IMR-90 (cell line): Measurements from ENCODE around the gene TGM5. TPM values are rescaled to one million over a fixed set of nuclear protein-coding genes. Genes with fewer than 3 reads are reported as not detected.

Experiments used
- ATAC-seq: fragments of 200-7000 bp; cut with Tn5 transposase; 2 replicates; pipeline ENCODE4 v1.9.1; 2020; ENCODE audit warnings: low read depth, mild to moderate bottlenecking, moderate library complexity
- BruUV-seq: library from RNA; stranded (reverse); fragments of 400-500 nt; replicated peaks from 2 replicates; lab custom pipeline; 2021; lab: Mats Ljungman, UMichigan
- CTCF ChIA-PET: fragments of 300-600 bp; formaldehyde crosslinking; extraction: SDS; loops from one replicate; lab custom pipeline; 2021; ENCODE audit warnings: antibody characterized with exemption; lab: Yijun Ruan, JAX
- POLR2A ChIA-PET: fragments of 300-600 bp; sonication (Branson Sonifier 250); formaldehyde crosslinking; loops from one replicate; lab custom pipeline; 2022; ENCODE audit warnings: antibody characterized with exemption; ENCODE audit not compliant: unreplicated experiment; lab: Charles Lee
- DNase-seq: peaks from one replicate; pipeline ENCODE4 v3.0.0; 2013
- H2AFZ ChIP-seq: replicated peaks from 2 replicates; pipeline ENCODE3; 2013; ENCODE audit warnings: low read length, mild to moderate bottlenecking; ENCODE audit not compliant: poor library complexity
- H2AK5ac ChIP-seq: 2 replicates; pipeline ENCODE4 v1.6.1; 2013; ENCODE audit warnings: low read depth, low read length, inconsistent platforms
- H2AK9ac ChIP-seq: replicated peaks from 2 replicates; pipeline ENCODE3; 2013; ENCODE audit warnings: mild to moderate bottlenecking, low read depth, low read length, moderate library complexity; ENCODE audit not compliant: poor library complexity
- H2BK120ac ChIP-seq: 2 replicates; pipeline ENCODE4 v1.6.1; 2013; ENCODE audit warnings: low read depth, low read length, inconsistent platforms
- H2BK15ac ChIP-seq: 3 replicates; pipeline ENCODE4 v1.6.1; 2013; ENCODE audit warnings: low read depth, low read length, inconsistent platforms
- H2BK20ac ChIP-seq: 2 replicates; pipeline ENCODE4 v1.6.1; 2013; ENCODE audit warnings: low read depth, mild to moderate bottlenecking, inconsistent platforms, low read length, moderate library complexity
- H2BK5ac ChIP-seq: 2 replicates; pipeline ENCODE4 v1.6.1; 2013; ENCODE audit warnings: mild to moderate bottlenecking, low read depth, low read length, inconsistent platforms; ENCODE audit not compliant: poor library complexity, severe bottlenecking
- H3K14ac ChIP-seq: replicated peaks from 2 replicates; pipeline ENCODE4 v1.6.1; 2013; ENCODE audit warnings: low read depth, low read length, inconsistent platforms
- H3K18ac ChIP-seq: 2 replicates; pipeline ENCODE4 v1.6.1; 2013; ENCODE audit warnings: low read depth, low read length, control low read depth
- H3K23ac ChIP-seq: 2 replicates; pipeline ENCODE4 v1.6.1; 2013; ENCODE audit warnings: low read depth, low read length, inconsistent platforms
- H3K27ac ChIP-seq: 2 replicates; pipeline ENCODE4 v1.5.1; 2013; ENCODE audit warnings: mild to moderate bottlenecking, control low read depth, low read length; ENCODE audit not compliant: insufficient read depth
- H3K27me3 ChIP-seq: 2 replicates; pipeline ENCODE4 v1.6.1; 2013; ENCODE audit warnings: low read length; ENCODE audit not compliant: control insufficient read depth, insufficient read depth
- H3K36me3 ChIP-seq: 2 replicates; pipeline ENCODE4 v1.6.1; 2013; ENCODE audit warnings: low read length, mixed read lengths; ENCODE audit not compliant: control insufficient read depth, insufficient read depth
- H3K4ac ChIP-seq: 2 replicates; pipeline ENCODE4 v1.6.1; 2013; ENCODE audit warnings: low read depth, low read length, inconsistent platforms
- H3K4me1 ChIP-seq: 2 replicates; pipeline ENCODE4 v1.6.1; 2013; ENCODE audit warnings: low read length, mixed read lengths; ENCODE audit not compliant: control insufficient read depth, insufficient read depth
- H3K4me2 ChIP-seq: 2 replicates; pipeline ENCODE4 v1.6.1; 2013; ENCODE audit warnings: low read depth, mild to moderate bottlenecking, control low read depth, low read length, moderate library complexity
- H3K4me3 ChIP-seq: 2 replicates; pipeline ENCODE4 v1.5.1; 2013; ENCODE audit warnings: low read depth, mild to moderate bottlenecking, control low read depth, low read length, moderate library complexity; ENCODE audit not compliant: insufficient read depth
- H3K56ac ChIP-seq: 2 replicates; pipeline ENCODE4 v1.6.1; 2013; ENCODE audit warnings: low read length, inconsistent platforms; ENCODE audit not compliant: insufficient read depth; ENCODE audit errors: extremely low read depth
- H3K79me1 ChIP-seq, 2 experiments: 2 replicates each; pipeline ENCODE4 v1.6.1; 2013; ENCODE audit warnings: low read length in 2 of 2, inconsistent platforms in 1 of 2, low read depth in 1 of 2
- H3K9ac ChIP-seq: 2 replicates; pipeline ENCODE4 v1.6.1; 2013; ENCODE audit warnings: low read depth, low read length, control low read depth
- H3K9me1 ChIP-seq: 2 replicates; pipeline ENCODE4 v1.6.1; 2013; ENCODE audit warnings: low read length, inconsistent platforms; ENCODE audit not compliant: insufficient read depth
- H3K9me3 ChIP-seq: 2 replicates; pipeline ENCODE4 v1.6.1; 2013; ENCODE audit warnings: low read length; ENCODE audit not compliant: control insufficient read depth, insufficient read depth
- H4K20me1 ChIP-seq: 2 replicates; pipeline ENCODE4 v1.6.1; 2013; ENCODE audit warnings: low read length, inconsistent platforms; ENCODE audit not compliant: insufficient read depth
- H4K5ac ChIP-seq: 2 replicates; pipeline ENCODE4 v1.6.1; 2013; ENCODE audit warnings: mild to moderate bottlenecking, low read depth, low read length, control low read depth
- H4K8ac ChIP-seq, 2 experiments: 2 replicates each; pipeline ENCODE4 v1.6.1; 2013; ENCODE audit warnings: low read depth in 2 of 2, low read length in 2 of 2, control low read depth in 1 of 2, inconsistent platforms in 1 of 2
- H4K91ac ChIP-seq: 2 replicates; pipeline ENCODE4 v1.6.1; 2013; ENCODE audit warnings: low read depth, low read length, inconsistent platforms; ENCODE audit not compliant: insufficient read depth
- CEBPB ChIP-seq: IDR thresholded peaks from 2 replicates; pipeline ENCODE4 v1.6.1; 2012; ENCODE audit warnings: low read depth, low read length, improper control_type of control experiment
- CHD1 ChIP-seq: IDR thresholded peaks from 2 replicates; pipeline ENCODE4 v1.6.1; 2012; ENCODE audit warnings: low read depth, low read length, improper control_type of control experiment
- CTCF ChIP-seq: conservative IDR thresholded peaks from 2 replicates; pipeline ENCODE4 v1.5.1; 2012; ENCODE audit warnings: mild to moderate bottlenecking, low read depth, low read length, improper control_type of control experiment
- ELK1 ChIP-seq: fragments of 150-350 bp; IDR thresholded peaks from 2 replicates; pipeline ENCODE4 v1.6.1; 2016; ENCODE audit warnings: low read depth, mild to moderate bottlenecking, low read length, moderate library complexity, borderline replicate concordance
- FOS ChIP-seq: fragments of 150-350 bp; IDR thresholded peaks from 2 replicates; pipeline ENCODE4 v1.6.1; 2016; ENCODE audit warnings: low read depth, low read length
- MAFK ChIP-seq: IDR thresholded peaks from 2 replicates; pipeline ENCODE4 v1.6.1; 2012; ENCODE audit warnings: low read depth, low read length, improper control_type of control experiment
- MAZ ChIP-seq: IDR thresholded peaks from 2 replicates; pipeline ENCODE4 v1.6.1; 2012; ENCODE audit warnings: low read depth, mild to moderate bottlenecking, low read length, improper control_type of control experiment, moderate library complexity, borderline replicate concordance
- MXI1 ChIP-seq: IDR thresholded peaks from 2 replicates; pipeline ENCODE4 v1.6.1; 2012; ENCODE audit warnings: low read depth, mild to moderate bottlenecking, low read length, moderate library complexity, borderline replicate concordance
- NFE2L2 ChIP-seq: fragments of 150-350 bp; IDR thresholded peaks from 2 replicates; pipeline ENCODE4 v1.6.1; 2016; ENCODE audit warnings: low read depth, mild to moderate bottlenecking, low read length
- POLR2A ChIP-seq: IDR thresholded peaks from 2 replicates; pipeline ENCODE4 v1.6.1; 2012; ENCODE audit warnings: mild to moderate bottlenecking, low read depth, low read length
- RAD21 ChIP-seq: IDR thresholded peaks from 2 replicates; pipeline ENCODE4 v1.6.1; 2012; ENCODE audit warnings: low read length, improper control_type of control experiment
- RCOR1 ChIP-seq: IDR thresholded peaks from 2 replicates; pipeline ENCODE4 v1.6.1; 2012; ENCODE audit warnings: mild to moderate bottlenecking, low read length, improper control_type of control experiment; ENCODE audit not compliant: insufficient replicate concordance
- RFX5 ChIP-seq: IDR thresholded peaks from 2 replicates; pipeline ENCODE4 v1.8.0; 2012; ENCODE audit warnings: low read depth, mild to moderate bottlenecking, low read length, moderate library complexity
- SMC3 ChIP-seq: fragments of 150-350 bp; IDR thresholded peaks from 2 replicates; pipeline ENCODE4 v1.6.1; 2016; ENCODE audit warnings: low read depth, mild to moderate bottlenecking, antibody characterized with exemption, low read length, moderate library complexity
- USF2 ChIP-seq: fragments of 150-350 bp; IDR thresholded peaks from 2 replicates; pipeline ENCODE4 v1.6.1; 2017; ENCODE audit warnings: mild to moderate bottlenecking, antibody characterized with exemption, low read length, low read depth
- WGBS, 2 experiments: methylation state at CpG; one replicate each; pipeline versions ENCODE4 v1.1.5 to v1.1.7; 2013; ENCODE audit warnings: missing lambda C conversion rate in 2 of 2; ENCODE audit not compliant: insufficient read length in 1 of 2; ENCODE audit errors: extremely low coverage in 2 of 2; 5-methylcytosine and 5-hydroxymethylcytosine counted together
- dilution Hi-C: fragments of 300-500 bp; cut with HindIII; formaldehyde crosslinking; loops from one replicate; pipeline ENCODE4 v1.14.3; 2018; ENCODE audit warnings: low sequenced_read_pairs; ENCODE audit not compliant: unreplicated experiment
- in situ Hi-C: fragments of 300-500 bp; cut with MboI; formaldehyde crosslinking; loops from 3 replicates; pipeline ENCODE4 v1.14.3; 2019; ENCODE audit warnings: low sequenced_read_pairs, inconsistent platforms, mixed read lengths
- intact Hi-C: fragments of 100-400 bp; cut with micrococcal nuclease; formaldehyde crosslinking; loops from 2 replicates; pipeline ENCODE4 v1.10.0; 2022
- polyA plus RNA-seq, 3 experiments: library from polyadenylated mRNA; depleted of rRNA; stranded (reverse); fragments of >200 nt; gene quantifications; 2 replicates each; pipeline ENCODE4 v1.2.3, GENCODE V29; 2012; ENCODE audit warnings: low replicate concordance in 1 of 3
- total RNA-seq: library from RNA; depleted of rRNA; stranded (reverse); fragments of >200 nt; gene quantifications from 2 replicates; pipeline ENCODE4 v1.2.3, GENCODE V29; 2012

Gene TGM5
- total and polyA plus RNA-seq, 2 of the 4 experiments (the other 2 are of a cell fraction) = not detected

GRCh38 chr15:43279496-43279895 is 12.8 kb upstream of the TGM5 start:
- no peak overlapping the region for H3K9ac ChIP-seq
- no peak overlapping the region for H3K4me3 ChIP-seq
- H2AK9ac ChIP-seq = no peak overlapping the region
- no peaks in the 10 kb centered on the region for H4K20me1 ChIP-seq
- H4K91ac ChIP-seq = no peak overlapping the region
- ATAC-seq = no peak
- no peak overlapping the region for H3K4ac ChIP-seq
- H3K79me1 ChIP-seq = no peaks in the 10 kb centered on the region
- no peak overlapping the region for H2AFZ ChIP-seq
- no peaks in the 10 kb centered on the region for H3K9me3 ChIP-seq
- no peak overlapping the region for H2AK5ac ChIP-seq
- ChIA-PET POLR2A (no interaction called here), CTCF (interaction anchor here (0.5 kb wide), 1 partner anchor 86 kb away, joined by 5 read pairs; no protein-coding TSS in a partner anchor)
- no peak overlapping the region for H4K8ac ChIP-seq
- H2BK5ac ChIP-seq = no peak overlapping the region
- TF ChIP-seq MXI1 (no peak), RCOR1 (no peak), CHD1 (no peak), CEBPB (no peak), POLR2A (no peak), USF2 (no peak), MAZ (no peak), RAD21 (no peak), NFE2L2 (no peak), RFX5 (no peak), FOS (no peak), ELK1 (no peak), MAFK (no peak), SMC3 (no peak), CTCF (no peak)
- DNase-seq = no peak
- H2BK120ac ChIP-seq = no peak overlapping the region
- dilution Hi-C loops = no loop called here
- no peaks in the 10 kb centered on the region for H3K9me1 ChIP-seq
- no peak overlapping the region for H3K14ac ChIP-seq
- H2BK15ac ChIP-seq = no peak overlapping the region
- in situ Hi-C loops = no loop called here
- no peak overlapping the region for H2BK20ac ChIP-seq
- H3K56ac ChIP-seq = no peak overlapping the region
- H4K5ac ChIP-seq = no peak overlapping the region
- H3K27me3 ChIP-seq = peaks cover 68% of the 10 kb centered on the region
- H3K27ac ChIP-seq = no peak overlapping the region
- H3K4me1 ChIP-seq = no peaks in the 10 kb centered on the region
- WGBS, 2 experiments = 69% methylated on average over 5 of the region's 7 CpGs; no CpG with 5 or more reads in 1 of the 2 experiments
- H3K23ac ChIP-seq = no peak overlapping the region
- H3K4me2 ChIP-seq = no peak overlapping the region
- BruUV-seq = no TSS peak
- H3K36me3 ChIP-seq = no peaks in the 10 kb centered on the region
- H3K18ac ChIP-seq = no peak overlapping the region
- intact Hi-C loops = no loop called here
